ENCODE results near the gene PDE1A. TPM values are rescaled to one million over a fixed set of nuclear protein-coding genes. Genes with fewer than 3 reads are reported as not detected.

PDE1A gene
- total and polyA plus RNA-seq, 4 donors: 1.0 to 11.8 (median 3.6) TPM

DNA sequence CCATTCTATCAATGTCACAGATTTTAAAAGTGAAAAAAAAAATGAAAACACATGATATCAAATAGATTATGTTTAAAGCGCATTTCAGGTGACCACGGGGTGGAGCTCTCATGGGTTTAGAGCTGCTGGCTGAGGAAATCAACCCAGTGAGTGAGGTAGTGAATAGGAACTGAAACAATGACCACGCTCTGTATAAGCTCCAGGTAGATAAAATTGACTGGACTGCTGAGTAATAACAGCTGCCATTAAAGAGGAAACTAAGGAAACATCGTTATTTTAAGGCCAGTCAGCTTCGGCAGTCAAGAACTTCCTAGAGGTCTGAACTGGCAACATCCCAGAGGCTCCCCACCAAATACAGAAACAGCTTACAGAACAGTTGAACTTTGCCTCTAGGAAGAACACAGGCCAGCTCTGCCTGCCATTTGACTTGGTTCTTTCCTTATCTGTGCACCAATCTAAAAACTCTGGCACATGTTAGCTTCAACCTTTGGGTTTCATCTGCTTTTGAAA is 185.9 kb downstream of the PDE1A start:
- 25 to 29% methylated on average over 5 of the region's 5 CpGs for WGBS, 2 donors
- Histone ChIP-seq H3K27me3 (ENCODE audit: control insufficient read depth in 3 of 3, insufficient read depth in 3 of 3, low read length in 2 of 3) (no peaks in the 10 kb centered on the region), H3K4me3 (no peak overlapping the region), H3K36me3 (ENCODE audit: control insufficient read depth in 4 of 4, insufficient read depth in 4 of 4, low read length in 4 of 4) (no peaks in the 10 kb centered on the region), H3K27ac (ENCODE audit: low read depth in 1 of 2, low read length in 1 of 2) (no peak overlapping the region), H3K9ac (ENCODE audit: insufficient read depth in 1 of 2, low read length in 2 of 2) (no peak overlapping the region), H3K9me3 (ENCODE audit: control insufficient read depth in 4 of 4, insufficient read depth in 3 of 4, low read length in 3 of 4) (no peaks in the 10 kb centered on the region), H3K4me1 (ENCODE audit: control insufficient read depth in 5 of 5, insufficient read depth in 5 of 5, low read length in 5 of 5) (peaks cover 0 to 4% (median 0%) of the 10 kb centered on the region in 5 donors)
- TF ChIP-seq, protein P1, sequence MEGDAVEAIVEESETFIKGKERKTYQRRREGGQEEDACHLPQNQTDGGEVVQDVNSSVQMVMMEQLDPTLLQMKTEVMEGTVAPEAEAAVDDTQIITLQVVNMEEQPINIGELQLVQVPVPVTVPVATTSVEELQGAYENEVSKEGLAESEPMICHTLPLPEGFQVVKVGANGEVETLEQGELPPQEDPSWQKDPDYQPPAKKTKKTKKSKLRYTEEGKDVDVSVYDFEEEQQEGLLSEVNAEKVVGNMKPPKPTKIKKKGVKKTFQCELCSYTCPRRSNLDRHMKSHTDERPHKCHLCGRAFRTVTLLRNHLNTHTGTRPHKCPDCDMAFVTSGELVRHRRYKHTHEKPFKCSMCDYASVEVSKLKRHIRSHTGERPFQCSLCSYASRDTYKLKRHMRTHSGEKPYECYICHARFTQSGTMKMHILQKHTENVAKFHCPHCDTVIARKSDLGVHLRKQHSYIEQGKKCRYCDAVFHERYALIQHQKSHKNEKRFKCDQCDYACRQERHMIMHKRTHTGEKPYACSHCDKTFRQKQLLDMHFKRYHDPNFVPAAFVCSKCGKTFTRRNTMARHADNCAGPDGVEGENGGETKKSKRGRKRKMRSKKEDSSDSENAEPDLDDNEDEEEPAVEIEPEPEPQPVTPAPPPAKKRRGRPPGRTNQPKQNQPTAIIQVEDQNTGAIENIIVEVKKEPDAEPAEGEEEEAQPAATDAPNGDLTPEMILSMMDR (IDR thresholded peaks at IDR 0.05; ENCODE audit: control extremely low read depth, extremely low read depth): no peak
- ATAC-seq (ENCODE audit: insufficient read depth, low FRiP score) (no peak), DNase-seq (peak; percentile 17 to 36 (median 24))

DNA sequence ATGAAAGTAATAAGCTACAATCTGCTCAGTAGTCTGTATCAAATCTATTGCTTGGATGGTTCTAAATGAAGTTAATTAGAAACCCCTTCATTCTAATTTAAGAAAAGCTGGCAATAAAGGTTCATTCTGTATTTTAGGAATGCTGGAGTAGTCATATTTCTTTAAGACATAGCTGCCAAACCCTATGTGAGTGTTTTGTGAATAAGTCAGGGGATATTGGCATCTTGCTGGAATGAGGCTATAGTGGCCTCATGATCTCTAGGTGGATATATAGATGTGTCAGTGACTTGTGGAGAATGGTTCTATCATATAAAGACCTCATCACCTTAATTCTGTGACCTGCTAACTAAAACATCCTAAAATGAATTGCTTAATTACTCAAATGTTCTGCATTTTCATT is 196.3 kb downstream of the PDE1A start:
- H3K9ac ChIP-seq (ENCODE audit: insufficient read depth in 1 of 2, low read length in 2 of 2): no peak overlapping the region
- no peaks in the 10 kb centered on the region for H3K36me3 ChIP-seq (ENCODE audit: control insufficient read depth in 4 of 4, insufficient read depth in 4 of 4, low read length in 4 of 4)
- no peak overlapping the region for H3K27ac ChIP-seq (ENCODE audit: low read depth in 1 of 2, low read length in 1 of 2)
- peaks cover 0 to 4% (median 0%) of the 10 kb centered on the region in 5 donors for H3K4me1 ChIP-seq (ENCODE audit: control insufficient read depth in 5 of 5, insufficient read depth in 5 of 5, low read length in 5 of 5)
- no peaks in the 10 kb centered on the region for H3K9me3 ChIP-seq (ENCODE audit: control insufficient read depth in 4 of 4, insufficient read depth in 3 of 4, low read length in 3 of 4)
- TF ChIP-seq, protein P1 (IDR thresholded peaks at IDR 0.05; ENCODE audit: control extremely low read depth, extremely low read depth): no peak
- no peak overlapping the region for H3K4me3 ChIP-seq
- ATAC-seq (ENCODE audit: insufficient read depth, low FRiP score): no peak
- no peaks in the 10 kb centered on the region for H3K27me3 ChIP-seq (ENCODE audit: control insufficient read depth in 3 of 3, insufficient read depth in 3 of 3, low read length in 2 of 3)
- no peak for DNase-seq

DNA sequence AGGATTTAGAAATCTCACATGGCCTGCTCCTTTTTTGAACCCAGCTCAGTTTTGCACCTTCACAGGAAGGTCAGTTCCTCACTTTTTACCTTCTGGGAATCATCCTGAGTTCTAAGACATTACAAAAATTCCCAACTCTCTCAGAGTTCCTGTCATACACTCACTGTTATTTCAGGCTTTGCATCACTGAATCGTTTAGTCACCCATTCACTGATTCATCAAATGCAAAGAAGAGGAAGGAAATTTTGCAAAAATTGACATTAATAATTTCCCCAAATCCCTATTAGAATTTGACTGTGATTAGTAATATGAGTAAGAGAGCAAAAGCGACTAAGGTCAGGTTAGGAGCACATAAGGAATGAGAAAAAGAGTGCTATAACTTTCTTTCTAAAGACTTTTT is 197.5 kb downstream of the PDE1A start:
- Histone ChIP-seq H3K4me3 (no peak overlapping the region), H3K4me1 (ENCODE audit: control insufficient read depth in 5 of 5, insufficient read depth in 5 of 5, low read length in 5 of 5) (peaks cover 0 to 8% (median 0%) of the 10 kb centered on the region in 5 donors), H3K9me3 (ENCODE audit: control insufficient read depth in 4 of 4, insufficient read depth in 3 of 4, low read length in 3 of 4) (no peaks in the 10 kb centered on the region), H3K36me3 (ENCODE audit: control insufficient read depth in 4 of 4, insufficient read depth in 4 of 4, low read length in 4 of 4) (no peaks in the 10 kb centered on the region), H3K27me3 (ENCODE audit: control insufficient read depth in 3 of 3, insufficient read depth in 3 of 3, low read length in 2 of 3) (no peaks in the 10 kb centered on the region), H3K9ac (ENCODE audit: insufficient read depth in 1 of 2, low read length in 2 of 2) (no peak overlapping the region), H3K27ac (ENCODE audit: low read depth in 1 of 2, low read length in 1 of 2) (no peak overlapping the region)
- TF ChIP-seq, protein P1 (IDR thresholded peaks at IDR 0.05; ENCODE audit: control extremely low read depth, extremely low read depth): no peak
- 77% methylated on average over 2 of the region's 2 CpGs for WGBS, 2 donors
- ATAC-seq (ENCODE audit: insufficient read depth, low FRiP score): no peak
- no peak for DNase-seq

DNA sequence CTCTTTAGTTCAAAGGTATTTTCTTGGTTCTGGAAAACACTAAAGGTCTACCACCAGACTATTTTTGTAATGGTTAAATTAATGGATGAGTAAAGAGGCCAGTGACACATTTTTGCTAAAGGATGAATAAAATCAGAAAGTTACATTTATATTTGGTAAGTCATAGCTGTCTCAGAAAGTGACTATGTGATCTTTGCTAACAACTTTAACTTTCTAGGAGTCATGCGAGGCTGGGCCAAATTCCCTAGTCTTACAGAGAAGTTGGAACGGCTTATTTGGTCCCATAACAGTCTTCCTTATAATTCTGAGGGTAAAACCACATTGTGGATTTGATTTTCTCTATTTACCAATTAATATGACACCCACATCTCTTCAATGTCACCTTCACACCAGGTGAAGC is 198.1 kb downstream of the PDE1A start:
- Histone ChIP-seq H3K4me1 (ENCODE audit: control insufficient read depth in 5 of 5, insufficient read depth in 5 of 5, low read length in 5 of 5) (peaks cover 0 to 8% (median 0%) of the 10 kb centered on the region in 5 donors), H3K27me3 (ENCODE audit: control insufficient read depth in 3 of 3, insufficient read depth in 3 of 3, low read length in 2 of 3) (no peaks in the 10 kb centered on the region), H3K27ac (ENCODE audit: low read depth in 1 of 2, low read length in 1 of 2) (no peak overlapping the region), H3K9ac (ENCODE audit: insufficient read depth in 1 of 2, low read length in 2 of 2) (no peak overlapping the region), H3K9me3 (ENCODE audit: control insufficient read depth in 4 of 4, insufficient read depth in 3 of 4, low read length in 3 of 4) (no peaks in the 10 kb centered on the region), H3K4me3 (no peak overlapping the region), H3K36me3 (ENCODE audit: control insufficient read depth in 4 of 4, insufficient read depth in 4 of 4, low read length in 4 of 4) (no peaks in the 10 kb centered on the region)
- ATAC-seq (ENCODE audit: insufficient read depth, low FRiP score): no peak
- DNase-seq: no peak
- TF ChIP-seq, protein P1 (IDR thresholded peaks at IDR 0.05; ENCODE audit: control extremely low read depth, extremely low read depth): no peak
- whole genome bisulfite sequencing, 2 donors: 83 to 88% methylated on average over 2 of the region's 2 CpGs

All from lung (tissue), 12 donors.